DOHH2 (cell line): Measurements from ENCODE around the gene NTNG2.

Experiments
- H3F3A ChIP-seq: fragments of 200-600 bp; sonication (generic), shearing (Covaris generic); 2 replicates; pipeline ENCODE4 v1.6.0; 2016; ENCODE audit warnings: antibody characterized with exemption, mild to moderate bottlenecking; ENCODE audit not compliant: control insufficient read depth, insufficient read depth
- H3K27ac ChIP-seq: fragments of 200-600 bp; sonication (generic); 2 replicates; pipeline ENCODE4 v1.5.1; 2014; ENCODE audit warnings: low read depth, mild to moderate bottlenecking, low read length, moderate library complexity
- H3K27me3 ChIP-seq: fragments of 200-600 bp; sonication (generic); 2 replicates; pipeline ENCODE4 v1.6.1; 2014; ENCODE audit warnings: mild to moderate bottlenecking, low read length, mixed read lengths; ENCODE audit not compliant: control insufficient read depth
- H3K36me3 ChIP-seq: fragments of 200-600 bp; sonication (generic); 2 replicates; pipeline ENCODE4 v1.6.1; 2014; ENCODE audit warnings: mild to moderate bottlenecking, low read length, moderate library complexity, mixed read lengths; ENCODE audit not compliant: control insufficient read depth
- H3K4me1 ChIP-seq: fragments of 200-600 bp; sonication (generic); 2 replicates; pipeline ENCODE4 v1.6.1; 2014; ENCODE audit warnings: mild to moderate bottlenecking, low read length, mixed read lengths; ENCODE audit not compliant: control insufficient read depth
- H3K4me2 ChIP-seq: fragments of 200-600 bp; sonication (generic); 2 replicates; pipeline ENCODE4 v1.6.0; 2014; ENCODE audit warnings: mild to moderate bottlenecking, low read length, moderate library complexity
- H3K4me3 ChIP-seq: fragments of 200-600 bp; sonication (generic); 2 replicates; pipeline ENCODE4 v1.5.1; 2014; ENCODE audit warnings: mild to moderate bottlenecking, low read length, mixed read lengths
- H3K79me2 ChIP-seq: fragments of 200-600 bp; sonication (generic); 2 replicates; pipeline ENCODE4 v1.6.1; 2014; ENCODE audit warnings: mild to moderate bottlenecking, low read length, mixed read lengths; ENCODE audit not compliant: control insufficient read depth
- H3K9me2 ChIP-seq: fragments of 200-600 bp; sonication (generic); replicated peaks from 2 replicates; pipeline ENCODE4 v1.6.1; 2014; ENCODE audit warnings: mild to moderate bottlenecking, low read length, mixed read lengths; ENCODE audit not compliant: control insufficient read depth
- H3K9me3 ChIP-seq: fragments of 200-600 bp; sonication (generic); 2 replicates; pipeline ENCODE4 v1.6.1; 2014; ENCODE audit warnings: antibody characterized with exemption, low read length, mixed read lengths; ENCODE audit not compliant: control insufficient read depth, insufficient read depth
- H4K20me1 ChIP-seq: fragments of 200-600 bp; sonication (generic); 2 replicates; pipeline ENCODE4 v1.6.0; 2014; ENCODE audit warnings: low read depth, mild to moderate bottlenecking, antibody characterized with exemption, low read length, moderate library complexity; ENCODE audit not compliant: control insufficient read depth, insufficient read depth
- EZH2phosphoT487 ChIP-seq: fragments of 200-600 bp; sonication (generic); IDR thresholded peaks from 2 replicates; pipeline ENCODE4 v1.6.1; 2017; ENCODE audit warnings: borderline replicate concordance, mild to moderate bottlenecking, antibody characterized with exemption, low read length, moderate library complexity, mixed read lengths
- TF ChIP-seq, protein P1 (sequence below): fragments of 200-600 bp; sonication (generic); IDR thresholded peaks from one replicate; pipeline ENCODE4 v1.5.1; 2014; ENCODE audit warnings: antibody characterized with exemption, mild to moderate bottlenecking, low read depth, low read length; ENCODE audit not compliant: poor library complexity, severe bottlenecking

Gene NTNG2

DNA sequence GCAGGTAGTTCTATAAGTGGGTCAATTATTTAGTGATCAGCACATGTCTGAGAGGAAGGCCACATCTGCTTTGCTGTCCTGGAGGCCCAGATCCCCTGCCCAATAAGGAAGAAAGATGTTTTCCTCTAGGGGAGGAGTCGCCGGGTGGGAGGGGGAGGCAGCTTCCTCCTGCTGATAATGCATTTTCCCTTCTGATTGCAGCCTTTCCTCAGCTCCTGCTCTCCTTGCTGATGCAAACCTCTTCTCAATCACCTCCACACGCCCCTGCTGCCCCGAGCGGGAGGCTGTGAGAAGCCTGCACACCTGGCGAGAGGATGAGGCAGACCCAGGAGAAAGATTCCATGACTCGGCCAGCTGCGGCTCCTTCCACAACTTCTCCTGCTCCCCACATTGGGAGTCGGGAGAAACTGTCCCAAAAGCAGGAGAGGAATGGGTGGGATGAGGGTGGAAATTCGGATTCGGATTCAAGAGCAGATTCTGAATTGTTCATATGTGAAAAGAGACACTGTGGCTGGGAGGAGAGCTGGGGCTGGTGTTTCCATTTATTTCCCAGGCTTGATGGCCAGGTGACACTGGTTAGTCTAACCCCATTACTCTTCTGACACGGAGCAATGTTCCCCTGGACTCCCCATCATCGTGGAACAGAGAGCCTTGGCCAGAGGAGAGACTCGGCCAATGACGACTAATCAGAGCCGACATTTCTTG lies 6.8 kb upstream of the NTNG2 start:
- Histone ChIP-seq H3K79me2 (no peaks in the 10 kb centered on the region), H3K4me2 (no peak overlapping the region), H3K27ac (no peak overlapping the region), H3K4me1 (peaks cover 10% of the 10 kb centered on the region; the same call in 1 of the 2 replicates), H3K9me3 (no peaks in the 10 kb centered on the region), H4K20me1 (no peaks in the 10 kb centered on the region), H3F3A (no peaks in the 10 kb centered on the region), H3K36me3 (no peaks in the 10 kb centered on the region), H3K9me2 (no peaks in the 10 kb centered on the region), H3K27me3 (peaks cover 43% of the 10 kb centered on the region), H3K4me3 (no peak overlapping the region)
- no peak for TF ChIP-seq EZH2phosphoT487
- TF ChIP-seq, protein P1, sequence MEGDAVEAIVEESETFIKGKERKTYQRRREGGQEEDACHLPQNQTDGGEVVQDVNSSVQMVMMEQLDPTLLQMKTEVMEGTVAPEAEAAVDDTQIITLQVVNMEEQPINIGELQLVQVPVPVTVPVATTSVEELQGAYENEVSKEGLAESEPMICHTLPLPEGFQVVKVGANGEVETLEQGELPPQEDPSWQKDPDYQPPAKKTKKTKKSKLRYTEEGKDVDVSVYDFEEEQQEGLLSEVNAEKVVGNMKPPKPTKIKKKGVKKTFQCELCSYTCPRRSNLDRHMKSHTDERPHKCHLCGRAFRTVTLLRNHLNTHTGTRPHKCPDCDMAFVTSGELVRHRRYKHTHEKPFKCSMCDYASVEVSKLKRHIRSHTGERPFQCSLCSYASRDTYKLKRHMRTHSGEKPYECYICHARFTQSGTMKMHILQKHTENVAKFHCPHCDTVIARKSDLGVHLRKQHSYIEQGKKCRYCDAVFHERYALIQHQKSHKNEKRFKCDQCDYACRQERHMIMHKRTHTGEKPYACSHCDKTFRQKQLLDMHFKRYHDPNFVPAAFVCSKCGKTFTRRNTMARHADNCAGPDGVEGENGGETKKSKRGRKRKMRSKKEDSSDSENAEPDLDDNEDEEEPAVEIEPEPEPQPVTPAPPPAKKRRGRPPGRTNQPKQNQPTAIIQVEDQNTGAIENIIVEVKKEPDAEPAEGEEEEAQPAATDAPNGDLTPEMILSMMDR, result no peak

DNA sequence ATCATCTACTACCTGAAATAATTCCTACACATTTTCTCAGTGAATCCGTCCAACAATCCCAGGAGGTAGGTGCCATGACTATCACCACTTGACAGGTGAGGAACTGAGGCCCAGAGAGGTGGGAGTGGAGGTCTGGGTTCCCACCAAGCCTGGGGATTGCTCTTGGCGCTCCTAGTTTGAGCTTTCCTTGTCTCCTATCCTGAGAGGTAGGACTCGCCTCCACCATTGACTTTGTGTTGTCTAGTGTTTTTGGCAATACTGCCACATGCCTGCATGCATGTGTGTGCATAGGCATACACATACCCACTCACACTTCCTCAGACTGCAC lies 6.3 kb upstream of the NTNG2 start:
- no peaks in the 10 kb centered on the region for H3K79me2 ChIP-seq
- no peak overlapping the region for H3K27ac ChIP-seq
- peaks cover 47% of the 10 kb centered on the region for H3K27me3 ChIP-seq
- H3K36me3 ChIP-seq, result no peaks in the 10 kb centered on the region
- no peak overlapping the region for H3K4me3 ChIP-seq
- H3K4me1 ChIP-seq, result peaks cover 10% of the 10 kb centered on the region; the same call in 1 of the 2 replicates
- H3K9me2 ChIP-seq, result no peaks in the 10 kb centered on the region
- no peaks in the 10 kb centered on the region for H4K20me1 ChIP-seq
- H3K9me3 ChIP-seq, result no peaks in the 10 kb centered on the region
- TF ChIP-seq EZH2phosphoT487, result no peak
- TF ChIP-seq, protein P1, result no peak
- H3K4me2 ChIP-seq, result no peak overlapping the region
- no peaks in the 10 kb centered on the region for H3F3A ChIP-seq

DNA sequence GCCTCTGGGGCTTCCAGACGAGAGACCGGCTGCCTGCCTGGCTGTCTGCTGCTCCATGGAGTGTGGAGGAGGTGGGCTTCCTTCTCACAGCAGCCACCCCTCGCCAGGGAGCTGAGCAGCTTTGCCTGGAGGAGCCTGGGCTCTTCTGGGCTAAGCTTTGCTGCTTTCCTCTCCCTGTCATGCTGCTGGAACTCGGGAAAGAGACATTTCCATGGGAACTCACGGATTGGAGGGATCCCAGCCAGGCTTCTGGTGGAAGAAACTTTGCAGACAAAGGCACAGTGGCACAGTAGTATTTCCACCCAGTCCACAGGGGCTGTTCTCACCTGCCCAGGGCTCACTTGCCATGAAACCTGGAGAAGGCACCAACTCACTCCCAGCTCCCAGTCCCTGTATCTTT lies 5.6 kb upstream of the NTNG2 start:
- Histone ChIP-seq H3K27ac (no peak overlapping the region), H4K20me1 (no peaks in the 10 kb centered on the region), H3K79me2 (no peaks in the 10 kb centered on the region), H3K4me1 (peaks cover 17% of the 10 kb centered on the region; the same call in 1 of the 2 replicates), H3K9me2 (no peaks in the 10 kb centered on the region), H3K27me3 (peaks cover 52% of the 10 kb centered on the region), H3K36me3 (no peaks in the 10 kb centered on the region), H3K4me3 (no peak overlapping the region), H3F3A (no peaks in the 10 kb centered on the region), H3K4me2 (no peak overlapping the region), H3K9me3 (no peaks in the 10 kb centered on the region)
- no peak for TF ChIP-seq EZH2phosphoT487
- TF ChIP-seq, protein P1, result no peak
